ENCODE data around the gene CELF3.
"Not testable (repeated sequence)": the region's sequence is repeated elsewhere in the genome, so short reads cannot be mapped to it uniquely, and the experiment has no call there.

CELF3 gene

GRCh38 chr1:151704246-151704645 is 12.4 kb downstream of the CELF3 start:
- no peak for FAIRE-seq

GRCh38 chr1:151703813-151704212 is 12.8 kb downstream of the CELF3 start:
- DNase-seq (ENCODE audit: insufficient read length, low spot score) (no peak), FAIRE-seq (no peak)

More at GRCh38 chr1:151704246-151704645, 12.4 kb downstream of the CELF3 start:
- no peak for DNase-seq (ENCODE audit: insufficient read length, low spot score)

- FAIRE-seq (no peak), DNase-seq (ENCODE audit: insufficient read length, low spot score) (no peak)
Measured at GRCh38 chr1:151702936-151703335, 13.7 kb downstream of the CELF3 start.

- FAIRE-seq (no peak), DNase-seq (ENCODE audit: insufficient read length, low spot score) (no peak)
Measured at GRCh38 chr1:151701515-151701914, 15.1 kb downstream of the CELF3 start.

- FAIRE-seq, result no peak
- peak; percentile 27 for DNase-seq (ENCODE audit: insufficient read length, low spot score)
Measured at GRCh38 chr1:151693057-151693651, 23.4 kb downstream of the CELF3 start.

- FAIRE-seq, result no peak
- no peak for DNase-seq (ENCODE audit: insufficient read length, low spot score)
Measured at GRCh38 chr1:151692226-151692625, 24.4 kb downstream of the CELF3 start.

GRCh38 chr1:151689494-151689893 is 27.1 kb downstream of the CELF3 start:
- FAIRE-seq (no peak), DNase-seq (ENCODE audit: insufficient read length, low spot score) (no peak)

- DNase-seq (ENCODE audit: insufficient read length, low spot score) (no peak), FAIRE-seq (no peak)
Measured at GRCh38 chr1:151686561-151686960, 30.0 kb downstream of the CELF3 start.

GRCh38 chr1:151684128-151684527 is 32.5 kb downstream of the CELF3 start:
- no peak for FAIRE-seq

GRCh38 chr1:151682901-151683300 is 33.7 kb downstream of the CELF3 start:
- not testable (repeated sequence) for FAIRE-seq; DNase-seq (ENCODE audit: insufficient read length, low spot score)

More at GRCh38 chr1:151684128-151684527, 32.5 kb downstream of the CELF3 start:
- DNase-seq (ENCODE audit: insufficient read length, low spot score), result no peak

- no peak for FAIRE-seq
Measured at GRCh38 chr1:151681923-151682322, 34.7 kb downstream of the CELF3 start.

GRCh38 chr1:151680826-151681225 is 35.8 kb downstream of the CELF3 start:
- no peak for FAIRE-seq

More at GRCh38 chr1:151681923-151682322, 34.7 kb downstream of the CELF3 start:
- no peak for DNase-seq (ENCODE audit: insufficient read length, low spot score)

GRCh38 chr1:151680391-151680790 is 36.2 kb downstream of the CELF3 start:
- no peak for FAIRE-seq
- no peak for DNase-seq (ENCODE audit: insufficient read length, low spot score)

More at GRCh38 chr1:151680826-151681225, 35.8 kb downstream of the CELF3 start:
- DNase-seq (ENCODE audit: insufficient read length, low spot score), result peak; percentile 76

GRCh38 chr1:151673407-151673806 is 43.2 kb downstream of the CELF3 start:
- DNase-seq (ENCODE audit: insufficient read length, low spot score) (no peak), FAIRE-seq (no peak)

- not testable (repeated sequence) for FAIRE-seq; DNase-seq (ENCODE audit: insufficient read length, low spot score)
Measured at GRCh38 chr1:151670036-151670675, 46.4 kb downstream of the CELF3 start.

- DNase-seq (ENCODE audit: insufficient read length, low spot score), result no peak
- no peak for FAIRE-seq
Measured at GRCh38 chr1:151668090-151668489, 48.5 kb downstream of the CELF3 start.

- FAIRE-seq (no peak), DNase-seq (ENCODE audit: insufficient read length, low spot score) (no peak)
Measured at GRCh38 chr1:151661751-151662150, 54.9 kb downstream of the CELF3 start.

GRCh38 chr1:151655371-151655770 is 61.2 kb downstream of the CELF3 start:
- FAIRE-seq (no peak), DNase-seq (ENCODE audit: insufficient read length, low spot score) (no peak)

- FAIRE-seq (no peak), DNase-seq (ENCODE audit: insufficient read length, low spot score) (no peak)
Measured at GRCh38 chr1:151653397-151653796, 63.2 kb downstream of the CELF3 start.
